ENCODE results near the gene SLC25A6.

The SLC25A6 gene

GRCh38 chrX:1336948-1337779 is 54.7 kb downstream of the SLC25A6 start:
- Histone ChIP-seq H3K27me3 (ENCODE audit: insufficient read depth, low read depth) (no peaks in the 10 kb centered on the region), H3K27ac (no peak overlapping the region), H2AFZ (ENCODE audit: low read depth) (peak overlapping the region; percentile 64), H3K4me1 (ENCODE audit: low read depth, poor library complexity, severe bottlenecking) (no peaks in the 10 kb centered on the region), H3K36me3 (ENCODE audit: insufficient read depth) (no peaks in the 10 kb centered on the region), H3K79me2 (ENCODE audit: insufficient read depth, low read depth) (no peaks in the 10 kb centered on the region), H3K4me3 (IDR thresholded peaks at IDR 0.05; ENCODE audit: insufficient read depth, low read depth, low read length) (no peak overlapping the region), H4K20me1 (ENCODE audit: insufficient read depth) (no peaks in the 10 kb centered on the region), H3K9ac (no peak overlapping the region), H3K4me2 (peak overlapping the region; percentile 45)
- TF ChIP-seq CTCF (conservative IDR thresholded peaks at IDR 0.05; ENCODE audit: low read depth, low read length) = no peak

GRCh38 chrX:1336331-1336943 is 55.5 kb downstream of the SLC25A6 start, which contains the start of gene IL3RA:
TSS of gene IL3RA (plus strand) at chrX:1336785. CDS start at chrX:1341766, 4,981 bp downstream.
- peak within 1 kb of the TSS; percentile 64 for H2AFZ ChIP-seq (ENCODE audit: low read depth)
- peak within 1 kb of the TSS; percentile 45 for H3K4me2 ChIP-seq
- no peaks in the 10 kb centered on the region for H3K27me3 ChIP-seq (ENCODE audit: insufficient read depth, low read depth)
- H3K4me3 ChIP-seq (IDR thresholded peaks at IDR 0.05; ENCODE audit: insufficient read depth, low read depth, low read length) = no peak within 1 kb of the TSS
- no peaks in the 10 kb centered on the region for H3K79me2 ChIP-seq (ENCODE audit: insufficient read depth, low read depth)
- no peaks in the 10 kb centered on the region for H3K36me3 ChIP-seq (ENCODE audit: insufficient read depth)
- no peaks in the 10 kb centered on the region for H3K4me1 ChIP-seq (ENCODE audit: low read depth, poor library complexity, severe bottlenecking)
- no peak within 1 kb of the TSS for H3K27ac ChIP-seq
- TF ChIP-seq CTCF (conservative IDR thresholded peaks at IDR 0.05; ENCODE audit: low read depth, low read length) = no peak
- H4K20me1 ChIP-seq (ENCODE audit: insufficient read depth) = no peaks in the 10 kb centered on the region
- no peak within 1 kb of the TSS for H3K9ac ChIP-seq
